HG03432 (cell line): Measurements from ENCODE around the gene SEC14L1.
A peak's percentile ranks its signal among the peaks of the same experiment; 100 is the strongest.
"Not testable (repeated sequence)": the region's sequence is repeated elsewhere in the genome, so short reads cannot be mapped to it uniquely, and the experiment has no call there.

Experiments
- ATAC-seq: cut with Tn5 transposase; IDR thresholded peaks from one replicate; pipeline ENCODE4 v1.9.1; 2021; ENCODE audit warnings: mild to moderate bottlenecking, moderate library complexity; ENCODE audit not compliant: unreplicated experiment

The SEC14L1 gene

DNA sequence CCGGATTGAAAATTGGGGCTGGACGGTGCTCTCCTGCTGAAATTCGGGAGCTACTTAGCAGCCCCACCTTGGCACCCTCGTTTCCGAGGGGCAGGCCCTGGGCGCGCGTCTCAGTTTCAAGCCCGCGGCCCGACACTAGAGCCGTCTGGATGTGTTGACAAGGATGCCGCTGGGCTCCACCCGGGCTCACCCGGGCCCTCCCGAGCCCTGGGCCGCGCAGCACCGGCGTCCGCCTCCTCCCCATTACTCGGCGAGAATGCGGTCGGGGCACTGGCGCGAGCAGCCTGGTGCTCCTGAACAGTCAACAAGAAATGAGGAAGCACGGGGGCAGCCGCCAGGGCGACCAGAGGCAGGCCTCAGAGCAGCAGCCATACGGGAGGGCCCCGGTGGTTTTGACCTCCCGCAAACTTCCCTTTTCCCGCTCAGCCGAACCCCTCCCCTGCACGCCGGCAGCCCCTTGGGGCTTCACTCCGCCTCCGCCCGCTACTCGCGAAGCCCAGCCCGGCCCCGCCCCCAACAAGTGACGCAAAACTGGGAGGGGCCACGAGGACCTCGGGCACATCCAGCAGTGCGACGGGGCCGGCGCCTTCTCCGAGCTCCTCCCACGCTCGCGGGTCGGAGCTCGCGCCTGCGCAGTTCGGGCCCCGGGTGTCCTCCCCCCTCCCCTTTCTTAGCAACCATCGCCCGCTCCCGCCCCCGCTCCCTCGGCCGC is 447 bp upstream of the SEC14L1 start:
- ATAC-seq, result peak; percentile 82

DNA sequence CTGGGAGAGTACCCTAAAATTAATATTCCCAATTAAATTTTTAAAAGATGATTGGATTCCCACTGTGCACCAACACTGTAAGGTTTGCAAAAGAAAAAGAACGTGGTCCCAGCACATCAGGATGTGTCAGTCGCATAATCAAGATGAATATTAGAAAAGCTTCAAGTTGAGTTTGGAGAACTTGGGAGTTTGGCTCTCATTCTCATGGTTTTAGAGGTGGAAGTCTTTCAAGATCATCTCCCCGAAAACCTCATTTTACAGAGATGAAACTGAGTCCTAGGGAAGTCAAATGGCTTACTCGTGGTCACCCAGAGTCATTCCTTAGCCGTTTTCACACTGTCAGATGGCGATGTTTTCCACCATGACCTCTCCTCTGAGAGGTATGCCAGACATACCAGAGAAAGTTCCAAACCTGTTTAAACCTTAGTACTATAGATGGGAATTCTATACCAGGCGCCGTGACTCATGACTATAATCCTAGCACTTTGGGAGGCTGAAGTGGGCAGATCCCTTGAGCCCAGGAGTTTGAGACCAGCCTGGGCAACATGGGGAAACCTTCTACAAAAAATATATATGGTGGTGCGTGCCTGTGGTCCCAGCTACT is 1.2 kb downstream of the SEC14L1 start:
- ATAC-seq, result no peak

DNA sequence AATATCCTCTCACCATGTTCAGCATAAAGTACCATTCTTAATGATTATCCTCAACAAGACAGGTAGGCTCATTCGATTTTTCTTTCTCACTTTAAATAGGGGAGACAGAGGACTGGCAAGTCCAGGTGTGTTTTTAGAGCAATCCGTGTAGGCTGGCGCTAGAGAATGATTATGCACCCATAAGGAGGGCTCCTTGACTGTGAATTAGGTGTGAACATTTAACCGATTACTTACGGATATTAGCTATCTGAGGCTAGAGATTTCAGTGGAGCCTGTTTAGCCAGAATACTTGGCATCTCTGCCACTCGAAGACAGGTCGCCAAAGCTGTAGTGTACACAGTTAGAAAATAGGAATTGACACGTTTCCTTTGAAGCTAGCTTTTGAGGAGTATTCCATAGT is 1.9 kb downstream of the SEC14L1 start:
- no peak for ATAC-seq

DNA sequence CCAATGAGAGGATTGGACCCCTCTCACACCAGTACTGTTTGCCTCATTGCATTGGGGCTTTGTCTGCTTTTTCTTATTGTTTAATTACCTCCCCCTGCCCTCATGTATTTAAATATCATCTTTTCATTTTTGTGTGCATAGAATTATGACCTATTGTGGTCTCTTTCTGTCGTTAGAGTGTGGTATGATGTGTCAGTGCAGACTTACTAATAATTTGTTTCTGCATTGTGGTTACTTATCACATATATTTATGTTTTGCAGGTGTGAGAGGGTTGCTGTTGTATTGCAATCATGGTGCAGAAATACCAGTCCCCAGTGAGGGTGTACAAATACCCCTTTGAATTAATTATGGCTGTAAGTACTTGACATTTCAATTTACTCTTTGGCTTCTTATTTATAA is 2.5 kb downstream of the SEC14L1 start:
- no peak for ATAC-seq

DNA sequence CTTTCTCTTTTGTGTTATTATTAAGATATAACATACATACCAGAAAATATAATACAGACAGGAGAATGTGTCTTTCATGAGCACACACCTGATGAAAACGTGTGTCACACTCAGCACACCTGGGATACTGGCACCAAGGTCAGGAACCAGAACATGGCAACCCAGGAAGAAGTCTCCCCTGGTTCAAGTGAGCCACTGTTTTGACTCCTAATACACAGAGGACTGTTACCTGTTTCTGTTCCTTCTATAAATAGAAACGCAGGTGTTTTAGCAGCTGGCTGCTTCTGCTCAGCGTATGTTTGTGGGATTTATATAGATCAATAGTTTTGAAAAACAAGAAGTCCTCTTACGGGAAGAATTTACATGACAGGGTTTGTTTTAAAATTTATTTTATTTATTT is 3.5 kb downstream of the SEC14L1 start:
- ATAC-seq, result no peak

DNA sequence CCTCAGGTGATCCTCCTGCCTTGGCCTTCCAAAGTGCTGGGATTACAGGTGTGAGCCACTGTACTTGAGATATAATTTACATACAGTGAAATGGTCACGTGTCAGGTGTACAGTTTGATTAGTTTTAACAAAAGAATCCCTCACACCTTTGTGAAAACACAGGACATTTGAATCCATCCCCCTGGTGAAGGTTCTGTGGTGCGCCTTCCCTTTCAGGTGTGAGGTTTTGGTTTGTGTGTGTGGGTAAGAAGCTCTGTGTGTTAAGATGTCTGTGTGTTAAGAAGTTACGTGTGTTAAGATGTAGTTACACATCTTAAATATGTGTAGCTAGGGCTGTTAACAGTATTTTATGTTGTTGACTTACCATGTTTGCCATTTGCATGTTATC is 4.4 kb downstream of the SEC14L1 start:
- ATAC-seq, result no peak

DNA sequence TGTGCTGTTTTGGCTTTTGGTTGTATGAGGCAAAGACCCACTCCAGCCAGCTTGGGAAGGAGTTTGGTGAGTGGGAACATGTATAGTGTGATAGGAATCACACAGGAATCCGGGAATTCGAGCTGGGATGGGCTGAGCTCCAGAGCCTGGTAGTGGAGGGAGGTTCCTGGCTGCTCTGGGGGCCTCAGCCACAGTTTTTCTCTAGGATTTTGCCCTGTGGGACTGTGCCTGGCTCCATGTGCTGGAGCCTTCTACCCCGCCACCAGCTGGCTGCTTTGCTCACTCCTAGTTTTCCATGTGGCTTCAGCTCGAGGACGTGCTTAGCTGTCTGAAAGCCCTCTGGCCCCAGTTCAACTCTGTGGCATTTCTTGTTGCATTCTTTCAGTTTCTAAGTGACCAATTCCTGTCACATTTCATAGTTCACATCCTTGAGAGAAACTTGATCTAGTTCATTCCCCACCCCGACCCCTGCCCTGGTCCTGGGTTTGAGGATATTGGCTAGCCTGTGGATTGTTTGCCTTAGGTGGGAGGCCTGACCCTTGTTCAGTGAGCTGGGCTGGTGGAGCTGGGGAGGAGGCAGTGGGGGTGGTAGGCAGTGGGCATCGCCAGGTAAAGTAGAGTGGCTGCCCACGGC is 5.0 kb downstream of the SEC14L1 start:
- ATAC-seq, result peak; percentile 27

DNA sequence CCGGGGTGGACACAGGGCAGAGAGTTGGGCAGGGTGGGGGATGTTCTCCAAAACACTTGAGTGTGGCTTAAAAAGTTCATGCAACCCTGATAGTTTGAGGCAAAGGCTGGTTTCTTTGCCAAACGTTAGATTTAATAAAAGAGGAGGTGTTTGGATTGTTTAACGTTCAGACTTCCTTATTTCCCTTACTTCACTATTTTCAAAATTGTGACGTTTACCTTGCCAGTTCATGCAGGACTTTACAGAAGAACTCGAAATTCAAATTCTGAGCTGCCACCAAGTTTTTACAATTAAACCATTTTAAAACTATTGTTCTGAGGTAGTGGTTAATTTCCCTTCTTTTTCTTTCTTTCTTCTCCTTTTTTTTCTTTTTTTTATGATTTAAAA is 5.5 kb downstream of the SEC14L1 start:
- no peak for ATAC-seq

DNA sequence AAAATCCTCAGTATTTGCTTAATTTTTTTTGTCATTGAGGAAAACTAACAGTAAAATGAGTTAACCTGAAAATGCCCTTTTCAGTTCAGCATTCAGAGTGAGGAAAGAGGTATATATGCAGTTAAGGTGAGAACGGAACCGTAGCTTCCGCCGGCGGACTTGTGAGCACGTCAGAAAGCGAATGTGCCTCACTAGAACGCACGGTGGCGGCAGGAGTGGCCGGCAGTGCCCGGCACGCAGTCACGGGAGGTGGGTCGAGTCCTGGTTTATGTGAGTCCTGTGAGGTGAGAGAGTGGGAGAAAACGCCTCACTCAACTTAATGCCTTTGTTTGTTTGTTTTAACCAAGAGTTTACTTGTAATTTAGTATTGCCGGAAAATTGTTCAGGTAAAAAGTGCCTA is 6.1 kb downstream of the SEC14L1 start:
- no peak for ATAC-seq

DNA sequence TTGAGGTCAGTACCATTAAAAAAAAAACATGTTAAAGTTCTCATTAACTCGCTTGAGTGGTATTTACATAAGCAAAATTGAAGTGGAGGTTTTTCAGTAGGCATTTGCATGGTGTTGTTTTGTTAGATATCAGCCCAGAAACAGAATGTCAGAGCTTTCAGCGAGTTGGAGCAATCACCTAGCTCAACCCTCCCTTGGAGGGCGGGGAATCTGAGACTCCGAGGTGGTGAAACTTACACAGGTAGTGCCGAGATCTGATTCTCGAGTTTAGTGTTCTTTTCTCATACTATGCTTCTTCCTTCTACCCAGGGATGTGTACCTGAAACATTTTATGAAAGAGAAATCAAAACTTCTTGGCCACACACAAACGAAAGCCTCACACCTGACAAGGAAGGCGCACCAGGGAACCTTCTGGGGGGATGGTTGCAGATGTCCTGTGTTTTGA is 6.6 kb downstream of the SEC14L1 start:
- ATAC-seq, result no peak

DNA sequence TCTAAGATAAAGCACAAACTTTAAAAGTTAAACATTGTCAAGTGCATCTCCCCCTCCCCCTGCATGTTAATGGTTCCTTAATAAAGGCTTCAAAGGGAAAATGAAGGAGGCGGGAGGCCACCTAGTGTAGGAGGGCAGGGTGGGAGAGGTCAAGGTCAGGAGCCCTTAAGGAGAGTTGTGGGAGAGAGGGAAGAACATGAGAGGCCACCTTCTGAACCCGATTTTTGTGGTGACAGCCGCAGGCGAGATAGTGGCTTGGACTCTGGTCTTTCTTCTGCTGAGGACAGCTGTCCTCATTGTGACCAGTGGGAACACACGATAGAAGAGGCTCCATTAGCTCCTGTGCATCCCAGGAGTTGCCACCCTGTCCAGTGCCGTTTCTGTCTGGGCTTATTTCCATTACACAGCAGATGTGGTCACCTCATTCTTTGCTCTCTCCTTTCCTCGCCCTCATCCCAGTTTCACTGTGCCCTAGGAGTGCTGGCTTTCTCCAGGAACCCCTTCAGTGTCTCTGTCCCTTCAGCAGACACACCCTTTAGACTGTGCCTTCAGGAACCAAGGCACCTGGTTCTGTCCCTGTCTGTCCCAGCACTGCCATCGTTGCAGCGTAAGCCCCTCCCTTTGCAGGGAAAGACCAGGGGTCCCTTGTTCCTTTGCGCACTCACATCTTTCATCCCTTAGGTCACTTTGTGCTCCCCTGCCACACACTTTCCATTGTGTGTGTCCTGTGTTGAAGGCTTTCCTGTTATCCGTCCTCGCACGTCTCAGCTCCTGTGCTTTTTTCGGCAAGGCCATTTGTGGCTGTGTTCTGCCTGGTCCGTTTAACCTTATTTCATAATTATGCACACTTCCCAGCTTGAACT is 7.5 kb downstream of the SEC14L1 start:
- ATAC-seq, result no peak

DNA sequence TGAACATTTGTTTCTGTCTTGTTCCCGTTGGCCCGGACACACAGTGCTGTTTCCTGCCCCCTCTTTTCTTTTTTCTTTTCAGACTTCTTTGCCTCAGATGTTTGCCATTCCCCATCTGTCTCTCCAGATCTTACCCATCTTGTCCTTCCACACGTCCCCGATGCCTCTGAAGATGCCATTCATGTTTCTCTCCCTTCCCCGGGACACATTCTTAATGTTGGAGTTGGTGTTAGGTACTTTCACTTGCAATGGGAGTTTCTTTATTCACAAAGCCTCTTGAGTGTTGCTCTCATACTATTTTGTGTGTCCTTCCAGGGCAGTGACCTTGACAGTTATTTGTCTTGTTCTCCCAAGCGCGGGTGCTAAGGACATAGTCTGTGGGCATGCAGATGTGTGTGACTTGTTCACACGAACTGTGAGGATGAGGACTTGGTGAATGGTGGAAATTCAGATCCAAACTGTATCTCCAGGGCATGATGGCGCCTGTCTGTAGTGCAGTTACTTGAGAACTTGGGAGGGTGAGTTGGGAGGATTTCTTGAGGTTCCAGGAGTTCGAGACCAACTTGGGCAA is 8.3 kb downstream of the SEC14L1 start:
- no peak for ATAC-seq

DNA sequence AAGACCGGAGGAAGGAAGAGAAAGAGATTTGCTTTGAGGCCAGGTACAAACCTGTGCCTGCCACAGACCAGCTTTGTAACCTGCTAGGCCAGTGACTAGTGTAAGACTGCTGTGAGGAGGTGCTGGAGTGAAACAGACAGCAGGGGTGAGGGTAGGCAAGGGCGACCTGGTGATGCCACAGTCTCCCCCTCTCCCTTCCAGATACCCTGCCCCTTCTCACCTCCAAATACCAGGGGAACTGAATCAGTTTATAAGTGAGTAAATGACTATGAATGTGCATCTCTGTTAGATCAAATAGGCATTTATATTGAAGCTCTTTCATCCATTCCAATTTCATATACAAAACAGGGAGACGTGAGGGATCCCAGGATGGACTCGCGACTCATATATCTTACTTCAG is 9.4 kb downstream of the SEC14L1 start:
- ATAC-seq, result no peak

DNA sequence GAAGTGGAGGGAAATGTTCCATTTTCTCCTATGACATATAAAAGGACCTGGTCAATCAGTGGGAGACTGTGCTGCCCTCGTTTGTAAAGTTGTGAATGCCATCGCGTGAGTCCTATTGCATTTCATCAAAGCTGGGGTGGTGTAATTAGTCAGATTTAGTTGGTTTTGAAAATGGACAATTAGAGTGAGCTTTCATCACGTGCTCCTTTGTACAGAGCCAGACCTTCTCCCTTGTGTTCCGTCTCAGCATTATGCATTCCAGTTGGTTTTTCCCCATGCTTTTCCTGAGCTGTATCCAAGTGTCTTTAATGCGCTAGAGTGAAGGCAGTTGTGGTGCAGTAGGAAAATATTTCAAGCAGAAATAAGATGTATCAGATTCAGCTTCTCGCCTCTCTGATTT is 10.4 kb downstream of the SEC14L1 start:
- ATAC-seq, result no peak

DNA sequence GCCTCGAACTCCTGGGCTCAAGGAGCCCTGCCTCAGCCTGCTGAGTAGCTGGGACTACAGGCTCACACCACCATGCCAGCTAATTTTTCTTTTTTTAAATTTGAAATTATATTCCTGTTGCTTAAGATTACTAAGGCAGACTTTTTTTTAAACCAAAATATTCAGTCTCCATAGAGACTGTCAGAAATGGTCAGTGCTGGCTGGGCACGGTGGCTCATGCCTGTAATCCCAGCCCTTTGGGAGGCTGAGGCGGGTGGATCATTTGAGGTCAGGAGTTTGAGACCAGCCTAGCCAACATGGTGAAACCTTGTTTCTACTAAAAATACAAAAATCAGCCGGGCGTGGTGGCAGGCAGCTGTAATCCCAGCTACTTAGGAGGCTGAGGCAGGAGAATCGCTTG is 11.3 kb downstream of the SEC14L1 start:
- not testable (repeated sequence) for ATAC-seq

DNA sequence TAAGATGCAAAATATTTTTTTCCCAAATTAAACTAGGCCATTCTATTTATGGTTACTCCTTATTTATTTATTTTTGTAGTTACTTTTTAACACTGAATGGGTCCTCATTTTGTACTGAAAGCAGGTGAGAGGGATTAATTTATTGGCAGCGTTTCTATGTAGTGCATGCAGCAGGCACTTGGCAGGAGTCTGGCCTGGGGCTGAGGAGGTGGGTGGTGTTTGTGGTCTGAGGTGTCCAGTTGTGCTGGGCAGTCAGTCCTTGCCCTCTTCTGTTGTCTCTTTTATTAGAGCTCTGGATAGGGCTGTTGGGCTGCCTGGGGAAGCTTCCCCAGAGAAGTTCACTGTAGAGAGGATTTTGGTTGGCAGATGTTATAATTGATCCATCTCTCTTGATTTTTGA is 12.7 kb downstream of the SEC14L1 start:
- ATAC-seq, result no peak

DNA sequence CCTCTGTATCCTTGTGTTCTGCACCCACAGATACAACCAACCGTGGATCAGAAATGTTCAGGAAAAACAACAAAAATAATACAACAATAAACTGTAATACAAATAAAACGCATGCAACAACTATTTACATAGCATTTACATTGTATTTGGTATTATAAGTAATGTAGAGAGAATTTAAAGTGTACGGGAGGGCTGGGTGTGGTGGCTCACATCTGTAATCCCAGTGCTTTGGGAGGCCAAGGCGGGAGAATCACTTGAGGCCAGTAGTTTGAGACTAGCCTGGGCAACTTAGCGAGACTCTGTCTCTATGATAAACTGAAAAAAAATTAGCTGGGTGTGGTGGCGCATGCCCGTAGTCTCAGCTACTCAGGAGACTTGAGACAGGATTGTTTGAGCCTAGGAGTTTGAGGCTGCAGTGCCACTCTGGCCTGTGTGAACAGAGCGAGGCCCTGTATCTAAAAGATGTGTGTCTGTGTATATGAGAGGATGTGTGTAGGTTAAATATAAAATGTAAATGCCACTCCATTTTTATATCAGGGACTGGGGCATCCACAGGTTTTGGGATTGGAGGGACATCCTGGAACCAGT is 13.3 kb downstream of the SEC14L1 start:
- no peak for ATAC-seq

DNA sequence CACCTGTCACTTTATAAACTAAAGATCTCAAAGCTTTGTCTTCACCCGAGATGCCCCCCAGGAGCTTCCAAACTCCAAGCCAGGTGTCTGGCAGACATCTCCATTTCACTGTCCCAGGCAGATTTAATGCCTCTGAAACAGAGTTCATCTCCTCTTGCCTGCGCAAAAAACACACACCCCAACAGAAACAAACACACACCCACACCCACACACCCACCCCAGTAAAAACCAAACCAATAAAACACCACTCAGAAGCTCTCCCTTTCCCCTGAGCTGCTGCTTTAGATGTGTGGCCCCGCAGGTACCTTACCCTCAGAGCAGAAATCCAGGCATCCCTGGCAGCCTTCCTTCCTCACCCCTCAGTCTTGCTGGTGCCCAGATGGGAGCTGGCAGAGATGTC is 14.4 kb downstream of the SEC14L1 start:
- ATAC-seq, result no peak

DNA sequence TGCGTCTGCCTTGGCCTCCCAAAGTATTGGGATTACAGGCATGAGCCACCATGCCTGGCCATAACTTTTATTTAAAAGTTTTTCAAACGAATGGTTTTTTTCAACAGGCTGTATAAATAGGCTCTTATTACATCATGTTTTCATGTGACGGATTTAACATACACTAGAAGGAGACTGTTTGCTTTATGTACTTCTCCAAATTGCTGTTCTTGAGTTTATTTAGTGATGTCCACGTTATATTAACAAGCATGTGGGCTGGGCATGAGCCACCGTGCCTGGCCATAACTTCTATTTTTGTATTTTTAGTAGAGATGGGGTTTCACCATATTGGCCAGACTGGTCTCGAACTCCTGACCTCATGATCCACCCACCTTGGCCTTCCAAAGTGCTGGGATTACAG is 17.0 kb downstream of the SEC14L1 start:
- ATAC-seq, result not testable (repeated sequence)

DNA sequence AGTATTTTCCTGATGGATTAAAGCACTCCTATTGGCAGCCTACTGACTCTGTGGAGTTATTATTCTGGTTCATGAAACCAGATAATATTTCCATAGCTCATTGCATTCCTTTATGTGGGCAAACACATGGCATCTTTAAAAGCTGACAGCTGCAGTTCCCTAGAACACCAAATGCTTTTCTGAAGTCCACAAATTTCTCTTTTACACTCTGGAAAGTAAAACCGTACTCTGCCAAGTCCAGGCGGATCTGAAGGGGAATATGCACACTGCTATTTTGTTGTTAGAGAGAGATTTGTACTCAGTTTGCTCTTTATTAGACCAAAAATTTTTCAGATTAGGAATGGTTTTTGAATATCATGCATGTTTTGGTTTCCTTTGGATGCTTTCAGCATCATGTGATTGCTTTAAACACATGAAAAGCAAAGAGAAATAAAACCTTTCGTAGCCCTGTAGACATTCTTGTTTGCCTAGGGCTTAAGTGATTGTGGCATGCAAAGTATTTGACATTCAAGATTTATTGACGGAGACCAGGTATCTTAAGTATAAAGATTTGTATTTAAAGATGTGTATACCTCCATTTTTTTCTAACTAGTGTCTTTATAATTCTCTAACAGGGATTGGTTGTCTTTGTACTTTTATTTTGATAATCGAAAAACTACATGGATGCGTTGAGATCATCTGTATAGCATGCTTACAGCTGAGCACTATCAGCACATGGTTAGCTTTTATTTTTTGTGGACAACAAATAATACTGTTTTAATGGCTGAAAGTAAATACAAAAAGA is 19.5 kb downstream of the SEC14L1 start:
- no peak for ATAC-seq
